ENCODE results near the gene PNLIPRP1. TPM values are rescaled to one million over a fixed set of nuclear protein-coding genes. Genes with fewer than 3 reads are reported as not detected.

PNLIPRP1 gene
- total and polyA plus RNA-seq, 2 of the 4 experiments (the other 2 are of a cell fraction) = not detected

GRCh38 chr10:116631871-116632295 lies 41.1 kb downstream of the PNLIPRP1 start:
- in situ Hi-C loops (cut with MboI; ENCODE audit: low sequenced_read_pairs) (no loop called here), dilution Hi-C loops (cut with HindIII; ENCODE audit: low sequenced_read_pairs, unreplicated experiment) (no loop called here), intact Hi-C loops (cut with micrococcal nuclease) (no loop called here)
- Histone ChIP-seq H4K91ac (ENCODE audit: insufficient read depth, low read depth, low read length) (no peak overlapping the region), H2BK5ac (ENCODE audit: low read depth, low read length, poor library complexity, severe bottlenecking) (no peak overlapping the region), H3K14ac (replicated peaks; ENCODE audit: low read depth, low read length) (no peak overlapping the region), H3K9me1 (ENCODE audit: insufficient read depth, low read length) (no peaks in the 10 kb centered on the region), H3K9me3 (ENCODE audit: control insufficient read depth, insufficient read depth, low read length) (no peaks in the 10 kb centered on the region), H4K5ac (ENCODE audit: low read depth, low read length) (no peak overlapping the region), H3K79me1 (ENCODE audit: low read depth in 1 of 2, low read length in 2 of 2) (no peaks in the 10 kb centered on the region), H3K23ac (ENCODE audit: low read depth, low read length) (no peak overlapping the region), H4K8ac (ENCODE audit: low read depth in 2 of 2, low read length in 2 of 2) (no peak overlapping the region), H3K36me3 (ENCODE audit: control insufficient read depth, insufficient read depth, low read length) (no peaks in the 10 kb centered on the region), H3K4me2 (ENCODE audit: low read depth, low read length) (no peak overlapping the region), H3K56ac (ENCODE audit: extremely low read depth, insufficient read depth, low read length) (no peak overlapping the region), H3K27me3 (ENCODE audit: control insufficient read depth, insufficient read depth, low read length) (peaks cover 9% of the 10 kb centered on the region), H3K4me3 (ENCODE audit: insufficient read depth, low read depth, low read length) (no peak overlapping the region), H2AK5ac (ENCODE audit: low read depth, low read length) (no peak overlapping the region), H2BK20ac (ENCODE audit: low read depth, low read length) (no peak overlapping the region), H3K9ac (ENCODE audit: low read depth, low read length) (no peak overlapping the region), H2BK120ac (ENCODE audit: low read depth, low read length) (no peak overlapping the region), H2AK9ac (replicated peaks; ENCODE audit: low read depth, low read length, poor library complexity) (no peak overlapping the region), H3K18ac (ENCODE audit: low read depth, low read length) (no peak overlapping the region), H2BK15ac (ENCODE audit: low read depth, low read length) (no peak overlapping the region), H2AFZ (replicated peaks; ENCODE audit: low read length, poor library complexity) (no peak overlapping the region), H3K27ac (ENCODE audit: insufficient read depth, low read length) (no peak overlapping the region), H3K4me1 (ENCODE audit: control insufficient read depth, insufficient read depth, low read length) (no peaks in the 10 kb centered on the region), H3K4ac (ENCODE audit: low read depth, low read length) (no peak overlapping the region), H4K20me1 (ENCODE audit: insufficient read depth, low read length) (no peaks in the 10 kb centered on the region)
- 40% methylated on average over 1 of the region's 6 CpGs; no CpG with 5 or more reads in 1 of the 2 experiments for WGBS, 2 experiments (ENCODE audit: extremely low coverage in 2 of 2, insufficient read length in 1 of 2)
- ATAC-seq (ENCODE audit: low read depth) (no peak), DNase-seq (no peak)
- no peak for TF ChIP-seq POLR2A (IDR thresholded peaks at IDR 0.05; ENCODE audit: low read depth, low read length)
- no peak for TF ChIP-seq NFE2L2 (IDR thresholded peaks at IDR 0.05; ENCODE audit: low read depth, low read length)
- no peak for TF ChIP-seq CHD1 (IDR thresholded peaks at IDR 0.05; ENCODE audit: low read depth, low read length)
- TF ChIP-seq RCOR1 (IDR thresholded peaks at IDR 0.05; ENCODE audit: insufficient replicate concordance, low read length) = no peak
- no peak for TF ChIP-seq MAZ (IDR thresholded peaks at IDR 0.05; ENCODE audit: borderline replicate concordance, low read depth, low read length)
- TF ChIP-seq SMC3 (IDR thresholded peaks at IDR 0.05; ENCODE audit: low read depth, low read length) = no peak
- no peak for TF ChIP-seq RAD21 (IDR thresholded peaks at IDR 0.05; ENCODE audit: low read length)
- no peak for TF ChIP-seq MXI1 (IDR thresholded peaks at IDR 0.05; ENCODE audit: borderline replicate concordance, low read depth, low read length)
- TF ChIP-seq MAFK (IDR thresholded peaks at IDR 0.05; ENCODE audit: low read depth, low read length) = no peak
- TF ChIP-seq, protein P1, sequence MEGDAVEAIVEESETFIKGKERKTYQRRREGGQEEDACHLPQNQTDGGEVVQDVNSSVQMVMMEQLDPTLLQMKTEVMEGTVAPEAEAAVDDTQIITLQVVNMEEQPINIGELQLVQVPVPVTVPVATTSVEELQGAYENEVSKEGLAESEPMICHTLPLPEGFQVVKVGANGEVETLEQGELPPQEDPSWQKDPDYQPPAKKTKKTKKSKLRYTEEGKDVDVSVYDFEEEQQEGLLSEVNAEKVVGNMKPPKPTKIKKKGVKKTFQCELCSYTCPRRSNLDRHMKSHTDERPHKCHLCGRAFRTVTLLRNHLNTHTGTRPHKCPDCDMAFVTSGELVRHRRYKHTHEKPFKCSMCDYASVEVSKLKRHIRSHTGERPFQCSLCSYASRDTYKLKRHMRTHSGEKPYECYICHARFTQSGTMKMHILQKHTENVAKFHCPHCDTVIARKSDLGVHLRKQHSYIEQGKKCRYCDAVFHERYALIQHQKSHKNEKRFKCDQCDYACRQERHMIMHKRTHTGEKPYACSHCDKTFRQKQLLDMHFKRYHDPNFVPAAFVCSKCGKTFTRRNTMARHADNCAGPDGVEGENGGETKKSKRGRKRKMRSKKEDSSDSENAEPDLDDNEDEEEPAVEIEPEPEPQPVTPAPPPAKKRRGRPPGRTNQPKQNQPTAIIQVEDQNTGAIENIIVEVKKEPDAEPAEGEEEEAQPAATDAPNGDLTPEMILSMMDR (conservative IDR thresholded peaks at IDR 0.05; ENCODE audit: low read depth, low read length) = no peak
- no peak for TF ChIP-seq CEBPB (IDR thresholded peaks at IDR 0.05; ENCODE audit: low read depth, low read length)
- no peak for TF ChIP-seq FOS (IDR thresholded peaks at IDR 0.05; ENCODE audit: low read depth, low read length)
- TF ChIP-seq BHLHE40 (IDR thresholded peaks at IDR 0.05; ENCODE audit: low read depth, low read length) = no peak
- TF ChIP-seq USF2 (IDR thresholded peaks at IDR 0.05; ENCODE audit: low read depth, low read length) = no peak
- TF ChIP-seq RFX5 (IDR thresholded peaks at IDR 0.05; ENCODE audit: low read depth, low read length) = no peak
- TF ChIP-seq ELK1 (IDR thresholded peaks at IDR 0.05; ENCODE audit: borderline replicate concordance, low read depth, low read length) = no peak
- BruUV-seq (replicated peaks) = no TSS peak
- ChIA-PET POLR2A (ENCODE audit: unreplicated experiment) (no interaction called here), CTCF (no interaction called here)

Measured in IMR-90 (cell line).